Measurements from ENCODE around the gene PDZRN3.

GRCh38 chr3:73411993-73412392 lies 212.7 kb downstream of the PDZRN3 start:
- no peak for TF ChIP-seq CTCF (IDR thresholded peaks at IDR 0.05; ENCODE audit: extremely low read depth in 1 of 2, insufficient read depth in 1 of 2, low read depth in 1 of 2, low read length in 2 of 2)
- no peak for TF ChIP-seq GATA2 (IDR thresholded peaks at IDR 0.05; ENCODE audit: insufficient read depth, insufficient read length, low read depth, low read length)
- TF ChIP-seq MYC (IDR thresholded peaks at IDR 0.05; ENCODE audit: low read depth, low read length): no peak
- TF ChIP-seq EZH2 (IDR thresholded peaks at IDR 0.05; ENCODE audit: borderline replicate concordance, low read depth, low read length, severe bottlenecking): no peak
- no peak for TF ChIP-seq POLR2A (IDR thresholded peaks at IDR 0.05; ENCODE audit: low read depth, low read length)
- no peak for TF ChIP-seq POLR2AphosphoS5 (IDR thresholded peaks at IDR 0.05; ENCODE audit: insufficient read depth, low read depth, low read length)
- no peak for TF ChIP-seq MAX (IDR thresholded peaks at IDR 0.05; ENCODE audit: insufficient read depth, insufficient read length)
- TF ChIP-seq JUN (IDR thresholded peaks at IDR 0.05; ENCODE audit: borderline replicate concordance, insufficient read depth, insufficient read length, low read depth): no peak
